GM18526 (cell line): ENCODE results near the gene GLUD1.
A peak's percentile ranks its signal among the peaks of the same experiment; 100 is the strongest.

Source experiments
- POLR2A ChIP-seq: IDR thresholded peaks from 3 replicates; pipeline ENCODE4 v1.6.1; 2011; ENCODE audit not compliant: insufficient read length; ENCODE audit errors: extremely low read depth

GLUD1 gene

DNA sequence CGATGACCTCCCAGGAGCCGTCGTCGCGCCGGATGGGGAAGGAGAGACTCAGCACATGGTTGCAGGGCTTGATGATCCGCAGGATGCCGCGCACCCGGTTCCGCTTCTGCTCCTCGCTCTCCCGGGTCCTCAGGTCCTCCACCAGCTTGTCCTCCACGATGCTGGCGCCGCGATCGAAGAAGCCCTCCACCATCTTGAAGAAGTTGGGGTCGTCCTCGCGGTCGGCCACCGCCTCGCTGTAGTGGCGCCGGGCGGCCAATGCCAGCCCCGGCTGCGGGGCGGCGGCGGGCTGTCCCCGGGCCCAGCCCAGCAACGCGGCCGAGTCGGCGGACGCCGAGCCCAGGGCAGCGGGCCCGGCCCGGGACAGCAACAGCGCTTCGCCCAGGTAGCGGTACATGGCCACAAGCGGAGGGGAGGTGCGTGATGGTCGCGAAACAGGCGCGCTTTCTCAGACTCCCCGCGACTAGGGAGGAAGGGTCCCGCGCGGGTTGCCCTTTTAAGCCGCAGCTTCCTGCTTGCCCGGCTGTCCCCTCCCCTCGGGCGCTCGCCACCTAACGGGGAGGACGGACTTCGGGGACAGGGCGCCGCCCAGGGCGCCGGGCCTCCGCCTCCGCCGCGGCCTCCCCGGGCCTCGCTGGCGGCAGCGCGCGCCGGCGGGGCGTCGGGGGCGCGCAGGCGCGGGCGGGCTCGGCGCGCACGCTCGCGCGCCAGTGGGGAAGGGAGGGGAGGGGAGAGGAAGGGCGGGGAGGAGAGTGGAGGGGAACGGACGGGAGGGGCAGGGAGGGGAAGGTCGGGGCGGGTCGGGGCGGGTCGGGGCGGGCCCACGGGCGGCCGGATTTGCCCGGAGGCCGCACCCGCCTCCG, at the start of gene GLUD1, which contains the start of gene SHLD2:
Gene GLUD1 (minus strand): TSS at position 471 of the 863 bp plus-strand sequence. CDS start 74 bp downstream, at position 397.
Gene SHLD2 (plus strand): TSS at position 834 of the 863 bp plus-strand sequence. CDS start 56,149 bp downstream, outside the sequence.
- peak; percentile 84 for TF ChIP-seq POLR2A

DNA sequence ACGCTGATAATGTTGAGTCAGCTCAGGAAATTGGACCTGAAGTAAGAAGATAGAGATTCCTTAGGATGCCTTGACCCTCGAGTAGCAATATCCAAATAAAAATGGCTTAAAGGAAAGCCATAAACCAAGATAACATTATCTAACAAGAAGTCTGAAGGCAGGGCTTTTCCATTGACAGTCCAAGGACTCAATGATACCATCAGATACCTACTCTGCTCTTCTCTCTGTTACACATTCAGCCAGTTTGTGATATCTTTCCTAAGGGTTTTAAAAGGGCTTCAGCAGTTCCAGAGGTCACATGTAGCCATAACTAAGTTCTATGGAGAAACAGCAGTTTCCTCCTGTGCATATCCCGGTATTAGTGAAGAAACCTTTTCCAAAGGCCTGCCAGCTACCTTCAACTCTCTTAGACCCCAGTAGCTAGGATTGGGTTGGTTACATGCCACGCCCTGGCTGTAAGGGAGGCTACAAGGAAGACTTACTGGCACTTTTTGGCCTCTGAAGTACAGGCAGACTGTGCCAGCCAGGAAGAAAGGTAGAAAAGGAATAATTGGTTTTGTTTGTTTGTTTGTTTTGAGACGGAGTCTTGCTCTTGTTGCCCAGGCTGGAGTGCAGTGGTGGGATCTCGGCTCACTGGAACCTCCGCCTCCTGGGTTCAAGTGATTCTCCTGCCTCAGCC, 10.9 kb upstream of the GLUD1 start:
- TF ChIP-seq POLR2A, result no peak

DNA sequence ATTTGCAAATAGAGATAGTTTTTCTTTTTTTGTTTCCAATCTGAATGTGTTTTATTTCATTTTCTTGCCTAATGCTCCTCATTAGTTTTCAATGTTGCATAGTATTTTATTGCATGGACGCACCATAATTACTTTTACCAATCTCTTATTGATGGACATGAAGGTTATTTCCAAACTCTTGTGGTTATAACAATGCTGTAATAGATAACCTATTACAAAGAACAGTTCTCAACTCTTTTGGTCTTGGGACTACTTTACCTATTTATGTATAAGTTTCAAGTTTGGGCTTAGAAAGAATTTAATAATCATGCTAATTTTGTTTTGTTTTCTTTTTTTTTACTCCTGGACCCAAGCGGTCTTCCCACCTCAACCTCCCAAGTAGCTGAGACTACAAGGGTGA, 7.4 kb upstream of the GLUD1 start:
- no peak for TF ChIP-seq POLR2A

- TF ChIP-seq POLR2A, result peak; percentile 63
Measured at GRCh38 chr10:87095236-87095945, 748 bp upstream of the GLUD1 start.

DNA sequence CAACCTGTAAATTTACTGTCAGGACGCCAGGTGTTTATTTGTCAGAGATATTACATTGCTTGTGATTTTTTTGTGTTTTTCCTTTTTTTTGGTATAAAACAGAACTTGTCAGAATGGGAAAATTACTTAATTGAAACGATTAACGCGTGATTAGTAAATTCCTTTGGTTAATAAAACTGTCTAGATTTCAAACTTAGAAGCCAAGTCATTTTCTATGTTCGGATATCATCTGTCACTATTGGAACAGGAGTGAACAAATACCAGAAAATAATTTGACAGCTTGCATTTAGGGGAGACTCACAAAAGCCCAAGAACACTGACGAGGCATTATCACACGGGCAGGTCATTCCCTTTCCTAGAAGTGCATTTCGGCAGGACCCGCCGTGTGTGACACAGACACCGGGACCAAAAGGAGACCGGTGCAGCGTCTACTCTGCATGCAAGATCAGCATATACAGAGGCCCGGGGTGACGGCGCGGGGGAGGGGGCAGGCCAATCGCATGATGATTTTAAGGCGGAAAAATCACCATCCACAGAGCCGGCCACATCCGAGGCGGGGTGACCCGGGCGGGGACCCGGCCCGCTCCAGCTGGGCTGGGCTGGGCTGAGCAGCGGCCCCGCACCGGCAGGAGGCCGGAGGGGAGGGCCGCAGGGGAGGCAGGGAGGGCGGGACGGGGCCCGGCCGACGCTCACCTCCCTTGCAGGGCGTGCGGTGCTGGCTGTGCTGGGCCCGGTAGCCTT, 841 bp downstream of the GLUD1 start:
- TF ChIP-seq POLR2A, result no peak

- TF ChIP-seq POLR2A, result no peak
Measured at GRCh38 chr10:87092861-87093631, 1.6 kb downstream of the GLUD1 start.

DNA sequence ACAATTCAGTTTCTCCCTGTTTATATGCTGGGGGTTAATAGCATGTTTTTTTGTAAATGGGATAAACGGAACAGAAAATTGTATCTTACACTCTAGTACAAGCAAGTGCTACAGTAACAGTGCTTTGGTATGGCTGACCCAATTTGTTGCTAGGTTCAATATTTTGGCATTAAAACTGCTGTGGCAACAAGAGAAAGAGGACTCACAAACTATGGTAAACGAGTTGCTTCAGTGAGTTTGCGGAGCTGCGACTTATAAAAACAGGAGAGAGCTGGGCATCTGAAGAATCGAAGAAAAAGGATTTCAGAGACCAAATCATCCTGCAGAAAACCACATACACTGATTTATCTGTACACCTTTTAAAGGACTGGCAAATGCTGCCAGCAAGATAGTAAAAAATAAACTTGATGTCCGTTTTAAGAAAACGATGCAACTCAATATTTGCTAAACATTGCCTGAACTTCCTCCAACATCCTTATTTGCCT, 2.2 kb downstream of the GLUD1 start:
- TF ChIP-seq POLR2A, result no peak

DNA sequence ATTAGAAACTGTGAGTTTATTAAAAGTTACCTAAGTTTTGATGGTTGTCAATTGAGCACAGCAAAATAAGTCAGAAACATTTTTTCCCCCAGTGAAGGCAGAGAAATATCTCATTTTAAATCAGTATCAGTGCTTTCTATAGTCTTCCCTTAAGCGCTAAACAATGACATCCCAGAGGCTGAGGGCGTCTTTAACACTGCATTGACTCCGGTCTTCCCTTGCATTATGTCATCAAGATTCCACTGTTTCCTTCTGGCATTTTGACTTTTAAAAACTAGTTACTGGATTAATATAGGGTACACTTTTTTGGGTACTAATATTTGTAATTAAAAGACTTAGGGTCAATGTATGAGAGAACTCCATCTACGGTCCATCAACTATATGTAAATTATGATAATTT, 3.9 kb downstream of the GLUD1 start:
- TF ChIP-seq POLR2A, result no peak

DNA sequence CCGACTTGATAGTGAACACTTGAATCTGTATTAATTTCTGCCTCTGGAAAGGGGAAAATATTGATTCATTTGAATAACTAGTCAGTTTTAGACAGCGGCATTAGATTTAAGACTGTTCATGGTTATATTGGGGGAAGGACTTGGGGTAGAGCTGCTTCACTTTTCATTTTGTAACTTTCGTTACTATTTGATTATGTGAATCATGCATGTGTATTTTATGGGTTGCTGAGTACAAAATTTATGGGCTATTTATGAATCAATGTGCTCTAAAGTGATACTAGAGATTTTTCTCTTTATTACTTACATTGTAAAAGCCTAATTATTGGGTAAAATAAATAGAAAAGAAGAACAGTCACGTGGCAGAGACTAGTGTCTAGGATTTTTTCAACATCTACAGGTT, 4.9 kb downstream of the GLUD1 start:
- no peak for TF ChIP-seq POLR2A

DNA sequence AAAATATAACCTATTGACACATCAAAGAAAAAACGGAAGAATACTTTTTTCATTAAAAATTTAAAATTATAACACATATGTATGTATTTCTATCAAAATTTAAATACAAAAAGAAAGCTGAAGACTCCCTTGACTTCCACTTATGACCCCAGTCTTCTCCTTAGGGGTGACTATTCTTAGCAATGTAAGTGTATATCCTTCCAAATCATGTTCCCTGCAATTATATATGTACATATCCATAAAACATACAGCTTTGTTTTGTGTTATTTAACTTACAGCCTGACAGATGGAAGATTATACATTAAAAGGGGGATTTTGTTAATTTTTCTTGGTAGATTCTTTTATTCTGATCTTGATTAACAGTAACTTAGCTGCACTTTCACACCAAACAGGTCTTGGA, 9.1 kb downstream of the GLUD1 start:
- no peak for TF ChIP-seq POLR2A

- TF ChIP-seq POLR2A, result no peak
Measured at GRCh38 chr10:87079106-87079836, 15.4 kb downstream of the GLUD1 start.

DNA sequence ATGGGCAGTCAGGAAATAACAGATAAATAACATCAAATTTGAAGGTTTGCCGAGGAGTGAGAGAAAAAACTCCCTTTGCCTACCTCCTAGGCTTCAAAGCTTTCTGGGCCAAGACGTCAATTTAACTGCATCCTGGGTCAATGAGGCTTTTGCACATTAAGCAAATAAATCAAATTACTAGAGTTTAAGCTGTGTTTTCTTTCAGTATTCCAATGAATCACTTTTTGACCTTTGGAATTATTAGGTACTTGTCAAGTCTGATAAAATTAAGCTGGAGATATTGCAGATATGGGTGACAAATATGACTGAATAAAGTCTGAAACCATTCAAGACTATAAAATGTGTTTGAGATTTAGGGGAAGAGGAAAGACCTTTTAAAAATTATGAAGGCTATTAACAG, 22.2 kb downstream of the GLUD1 start:
- TF ChIP-seq POLR2A, result no peak

- no peak for TF ChIP-seq POLR2A
Measured at GRCh38 chr10:87068281-87068680, 26.4 kb downstream of the GLUD1 start.
